Nephron (organoid): ENCODE measurements around the gene ZNF579.

Experiments used
- H3K27ac Mint-ChIP-seq, 3 experiments: 2 replicates each; pipeline ENCODE4 v1.8.0; 2020; ENCODE audit warnings: mixed read lengths in 3 of 3, mild to moderate bottlenecking in 2 of 3, moderate library complexity in 1 of 3
- H3K27me3 Mint-ChIP-seq: 2 replicates; pipeline ENCODE4 v1.8.0; 2021; ENCODE audit warnings: low read depth, mild to moderate bottlenecking, moderate library complexity, mixed read lengths
- H3K36me3 Mint-ChIP-seq: 2 replicates; pipeline ENCODE4 v1.8.0; 2020; ENCODE audit warnings: low read depth, mixed read lengths
- H3K4me1 Mint-ChIP-seq: 2 replicates; pipeline ENCODE4 v1.8.0; 2020; ENCODE audit warnings: mixed read lengths
- H3K4me3 Mint-ChIP-seq, 3 experiments: 2 replicates each; pipeline ENCODE4 v1.8.0; 2020; ENCODE audit warnings: mild to moderate bottlenecking in 3 of 3, mixed read lengths in 3 of 3, moderate library complexity in 2 of 3
- H3K9me3 Mint-ChIP-seq: 2 replicates; pipeline ENCODE4 v1.8.0; 2020; ENCODE audit warnings: mixed read lengths
- CTCF ChIP-seq, 3 experiments: fragments of 200-600 bp; sonication (generic); IDR thresholded peaks; one replicate each; pipeline ENCODE4 v1.5.0; 2021; ENCODE audit warnings: antibody characterized with exemption in 3 of 3; ENCODE audit not compliant: unreplicated experiment in 3 of 3

ZNF579 gene

DNA sequence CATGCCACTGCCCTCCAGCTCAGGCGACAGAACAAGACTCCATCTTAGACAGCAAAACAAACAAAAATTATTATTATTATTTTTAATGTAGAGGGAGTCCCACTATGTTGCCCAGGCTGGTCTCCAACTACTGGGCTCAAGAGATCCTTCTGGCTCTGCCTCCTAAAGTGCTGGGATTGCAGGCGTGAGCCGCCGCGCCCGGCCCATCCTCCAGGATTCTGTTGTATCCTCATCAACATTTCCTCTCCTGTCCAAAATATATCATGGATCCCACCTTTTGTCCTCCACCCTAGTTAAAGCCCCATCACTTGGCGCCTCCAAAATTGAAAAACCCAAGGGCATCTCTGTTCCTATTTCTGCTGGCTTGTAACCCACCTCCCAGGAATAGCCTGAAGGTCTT, 42.5 kb upstream of the ZNF579 start:
- Mint-ChIP-seq H3K27me3 (no peaks in the 10 kb centered on the region), H3K9me3 (no peaks in the 10 kb centered on the region)

DNA sequence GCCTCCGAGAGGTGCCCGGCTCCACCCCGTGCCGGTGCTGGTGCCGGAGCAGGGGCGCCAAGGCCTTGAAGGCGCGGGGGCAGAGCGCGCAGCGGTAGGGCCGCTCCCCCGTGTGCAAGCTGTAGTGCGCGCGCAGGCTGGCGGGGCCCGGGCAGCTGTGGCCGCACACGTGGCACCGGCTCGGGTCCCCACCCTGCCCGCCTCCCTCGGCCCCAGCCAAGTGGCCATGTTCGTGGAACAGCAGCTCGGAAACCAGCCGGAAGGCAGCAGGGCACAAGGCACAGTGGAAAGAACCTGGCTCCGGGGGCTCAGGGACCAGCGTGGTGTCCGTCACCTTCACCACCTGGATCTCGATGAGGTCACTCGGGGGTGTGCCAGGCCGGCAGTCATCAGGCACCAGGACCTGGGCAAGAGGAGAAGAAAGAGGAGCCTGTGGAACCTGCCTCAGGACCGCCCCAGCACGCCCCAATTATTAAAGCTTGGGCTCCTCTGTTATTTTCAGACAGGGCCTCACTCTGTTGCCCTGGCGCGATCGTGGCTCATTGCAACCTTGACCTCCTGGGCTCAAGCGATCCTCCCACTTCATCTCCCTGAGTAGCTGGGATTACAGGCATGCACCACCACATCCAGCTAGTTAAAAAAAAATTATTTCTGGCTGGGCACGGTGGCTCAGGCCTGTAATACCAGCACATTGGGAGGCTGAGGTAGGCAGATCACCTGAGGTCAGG, 41.8 kb upstream of the ZNF579 start:
- H3K4me1 Mint-ChIP-seq, result peaks cover 18% of the 10 kb centered on the region
- H3K36me3 Mint-ChIP-seq, result peaks cover 20% of the 10 kb centered on the region
- H3K27me3 Mint-ChIP-seq, result no peaks in the 10 kb centered on the region
- no peaks in the 10 kb centered on the region for H3K9me3 Mint-ChIP-seq
- TF ChIP-seq CTCF (IDR thresholded peaks at IDR 0.05; ENCODE audit: unreplicated experiment in 3 of 3), result no peak
- no peak overlapping the region for H3K4me3 Mint-ChIP-seq
- no peak overlapping the region for H3K27ac Mint-ChIP-seq

More for the DNA sequence above, 42.5 kb upstream of the ZNF579 start:
- TF ChIP-seq CTCF (IDR thresholded peaks at IDR 0.05; ENCODE audit: unreplicated experiment in 3 of 3), result no peak
- Mint-ChIP-seq H3K36me3 (peaks cover 16% of the 10 kb centered on the region), H3K27ac (peak overlapping the region; percentile 96 to 99 (median 98)), H3K4me3 (peak overlapping the region; percentile 91 to 94 (median 93)), H3K4me1 (peaks cover 18% of the 10 kb centered on the region)

DNA sequence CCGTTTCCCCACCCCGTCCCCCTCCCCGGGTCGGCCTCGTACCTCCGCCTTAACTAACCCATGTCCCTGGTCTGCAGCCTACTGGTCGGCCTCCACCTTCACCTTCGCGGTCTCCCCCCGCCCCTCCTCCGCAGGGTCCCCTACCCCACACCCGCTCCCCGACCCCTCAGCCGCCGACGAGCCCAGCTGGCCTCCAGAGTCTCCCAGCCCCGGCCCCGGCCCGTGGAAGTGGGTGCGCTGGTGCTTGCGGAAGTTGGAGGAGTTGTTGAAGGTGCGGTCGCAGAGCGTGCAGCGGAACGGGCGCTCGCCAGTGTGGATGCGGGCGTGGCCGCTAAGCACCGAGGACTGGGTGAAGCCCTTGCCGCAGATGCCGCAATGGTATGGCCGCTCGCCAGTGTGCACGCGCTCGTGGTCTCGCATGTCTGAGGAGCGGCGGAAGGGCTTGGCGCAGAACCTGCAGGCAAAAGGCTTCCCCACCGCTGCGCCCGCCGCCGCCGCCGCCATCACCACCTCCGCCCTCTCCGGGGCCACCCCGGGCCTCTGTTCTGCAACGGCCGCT, 41.1 kb upstream of the ZNF579 start:
- peaks cover 18% of the 10 kb centered on the region for H3K4me1 Mint-ChIP-seq
- H3K4me3 Mint-ChIP-seq, result no peak overlapping the region
- no peak for TF ChIP-seq CTCF (IDR thresholded peaks at IDR 0.05; ENCODE audit: unreplicated experiment in 3 of 3)
- peaks cover 27% of the 10 kb centered on the region for H3K36me3 Mint-ChIP-seq
- H3K27me3 Mint-ChIP-seq, result no peaks in the 10 kb centered on the region
- no peak overlapping the region for H3K27ac Mint-ChIP-seq
- no peaks in the 10 kb centered on the region for H3K9me3 Mint-ChIP-seq

DNA sequence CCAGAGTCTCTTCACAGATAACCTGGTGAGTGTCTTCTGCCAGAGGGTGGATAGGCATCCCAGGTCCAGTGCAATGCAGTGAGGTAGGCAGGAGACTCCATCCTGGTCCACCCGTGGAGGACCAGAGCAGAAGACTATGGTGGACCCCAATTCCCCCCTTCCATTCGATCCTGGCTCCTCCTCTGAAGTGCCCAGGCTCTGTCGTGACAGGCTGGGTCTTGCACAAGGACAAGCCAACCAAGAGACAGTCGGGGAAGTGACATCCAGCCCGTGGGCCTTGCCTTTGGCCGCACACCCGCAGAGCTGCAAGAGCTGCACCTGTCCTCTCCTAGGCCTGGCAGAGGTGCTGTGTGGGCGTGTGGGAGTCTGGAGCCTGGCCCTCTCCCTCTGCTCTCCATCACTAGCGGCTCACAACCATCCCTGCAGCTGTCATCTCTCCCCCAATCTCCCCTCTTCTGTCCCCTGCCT, 40.6 kb upstream of the ZNF579 start:
- no peak overlapping the region for H3K4me3 Mint-ChIP-seq
- H3K4me1 Mint-ChIP-seq, result peaks cover 18% of the 10 kb centered on the region
- H3K36me3 Mint-ChIP-seq, result peaks cover 29% of the 10 kb centered on the region
- no peak overlapping the region for H3K27ac Mint-ChIP-seq
- H3K9me3 Mint-ChIP-seq, result no peaks in the 10 kb centered on the region
- TF ChIP-seq CTCF (IDR thresholded peaks at IDR 0.05; ENCODE audit: unreplicated experiment in 3 of 3), result no peak
- H3K27me3 Mint-ChIP-seq, result no peaks in the 10 kb centered on the region

GRCh38 chr19:55620410-55621204, 40.0 kb upstream of the ZNF579 start:
- H3K4me3 Mint-ChIP-seq, result no peak overlapping the region
- no peak overlapping the region for H3K27ac Mint-ChIP-seq
- TF ChIP-seq CTCF (IDR thresholded peaks at IDR 0.05; ENCODE audit: unreplicated experiment in 3 of 3), result no peak
- peaks cover 18% of the 10 kb centered on the region for H3K4me1 Mint-ChIP-seq
- no peaks in the 10 kb centered on the region for H3K9me3 Mint-ChIP-seq
- no peaks in the 10 kb centered on the region for H3K27me3 Mint-ChIP-seq
- peaks cover 29% of the 10 kb centered on the region for H3K36me3 Mint-ChIP-seq
